Panc1 (cell line): ENCODE results near the gene IFFO2.

Experiments
- TF ChIP-seq, protein P1 (sequence below): fragments of 450-650 bp; IDR thresholded peaks from 2 replicates; pipeline ENCODE4 v1.5.1; 2017; ENCODE audit warnings: mild to moderate bottlenecking
- TF ChIP-seq, protein P2 (sequence below), 2 experiments: IDR thresholded peaks; 2 replicates each; pipeline ENCODE4 v1.6.1; 2011 to 2012; ENCODE audit warnings: low read depth in 2 of 2, control low read depth in 1 of 2, low read length in 1 of 2, mild to moderate bottlenecking in 1 of 2, moderate library complexity in 1 of 2; ENCODE audit not compliant: insufficient read depth in 1 of 2

DNA sequence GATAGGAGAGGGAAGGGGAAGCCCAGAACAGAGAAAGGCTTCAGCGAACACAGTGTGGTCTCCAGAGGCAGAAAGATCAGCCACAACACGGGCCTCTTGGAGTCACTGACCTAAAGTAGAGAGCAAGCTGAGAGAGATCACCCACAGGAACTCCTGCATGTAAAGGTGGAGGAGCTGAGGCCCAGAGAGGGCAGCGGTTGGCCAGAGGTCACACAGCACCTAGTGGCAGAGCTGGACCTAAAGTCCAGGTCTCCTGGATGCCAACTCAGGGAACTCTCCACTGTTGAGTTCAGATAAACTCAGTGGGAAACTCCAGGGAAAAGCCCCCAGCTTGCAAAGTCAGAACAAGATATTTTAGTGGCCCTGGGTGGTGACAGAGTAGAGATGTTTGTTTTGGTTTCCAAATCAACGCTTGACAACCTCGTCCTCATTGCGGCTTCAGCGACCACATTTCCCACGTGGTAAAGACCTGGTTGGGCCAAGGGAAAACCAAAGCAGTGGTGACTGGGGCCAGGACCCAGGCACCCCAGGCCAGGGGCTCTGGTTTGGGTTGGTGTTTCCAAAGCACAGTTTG is 4.6 kb downstream of the IFFO2 start:
- TF ChIP-seq, protein P1, sequence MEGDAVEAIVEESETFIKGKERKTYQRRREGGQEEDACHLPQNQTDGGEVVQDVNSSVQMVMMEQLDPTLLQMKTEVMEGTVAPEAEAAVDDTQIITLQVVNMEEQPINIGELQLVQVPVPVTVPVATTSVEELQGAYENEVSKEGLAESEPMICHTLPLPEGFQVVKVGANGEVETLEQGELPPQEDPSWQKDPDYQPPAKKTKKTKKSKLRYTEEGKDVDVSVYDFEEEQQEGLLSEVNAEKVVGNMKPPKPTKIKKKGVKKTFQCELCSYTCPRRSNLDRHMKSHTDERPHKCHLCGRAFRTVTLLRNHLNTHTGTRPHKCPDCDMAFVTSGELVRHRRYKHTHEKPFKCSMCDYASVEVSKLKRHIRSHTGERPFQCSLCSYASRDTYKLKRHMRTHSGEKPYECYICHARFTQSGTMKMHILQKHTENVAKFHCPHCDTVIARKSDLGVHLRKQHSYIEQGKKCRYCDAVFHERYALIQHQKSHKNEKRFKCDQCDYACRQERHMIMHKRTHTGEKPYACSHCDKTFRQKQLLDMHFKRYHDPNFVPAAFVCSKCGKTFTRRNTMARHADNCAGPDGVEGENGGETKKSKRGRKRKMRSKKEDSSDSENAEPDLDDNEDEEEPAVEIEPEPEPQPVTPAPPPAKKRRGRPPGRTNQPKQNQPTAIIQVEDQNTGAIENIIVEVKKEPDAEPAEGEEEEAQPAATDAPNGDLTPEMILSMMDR = no peak
- TF ChIP-seq, protein P2, sequence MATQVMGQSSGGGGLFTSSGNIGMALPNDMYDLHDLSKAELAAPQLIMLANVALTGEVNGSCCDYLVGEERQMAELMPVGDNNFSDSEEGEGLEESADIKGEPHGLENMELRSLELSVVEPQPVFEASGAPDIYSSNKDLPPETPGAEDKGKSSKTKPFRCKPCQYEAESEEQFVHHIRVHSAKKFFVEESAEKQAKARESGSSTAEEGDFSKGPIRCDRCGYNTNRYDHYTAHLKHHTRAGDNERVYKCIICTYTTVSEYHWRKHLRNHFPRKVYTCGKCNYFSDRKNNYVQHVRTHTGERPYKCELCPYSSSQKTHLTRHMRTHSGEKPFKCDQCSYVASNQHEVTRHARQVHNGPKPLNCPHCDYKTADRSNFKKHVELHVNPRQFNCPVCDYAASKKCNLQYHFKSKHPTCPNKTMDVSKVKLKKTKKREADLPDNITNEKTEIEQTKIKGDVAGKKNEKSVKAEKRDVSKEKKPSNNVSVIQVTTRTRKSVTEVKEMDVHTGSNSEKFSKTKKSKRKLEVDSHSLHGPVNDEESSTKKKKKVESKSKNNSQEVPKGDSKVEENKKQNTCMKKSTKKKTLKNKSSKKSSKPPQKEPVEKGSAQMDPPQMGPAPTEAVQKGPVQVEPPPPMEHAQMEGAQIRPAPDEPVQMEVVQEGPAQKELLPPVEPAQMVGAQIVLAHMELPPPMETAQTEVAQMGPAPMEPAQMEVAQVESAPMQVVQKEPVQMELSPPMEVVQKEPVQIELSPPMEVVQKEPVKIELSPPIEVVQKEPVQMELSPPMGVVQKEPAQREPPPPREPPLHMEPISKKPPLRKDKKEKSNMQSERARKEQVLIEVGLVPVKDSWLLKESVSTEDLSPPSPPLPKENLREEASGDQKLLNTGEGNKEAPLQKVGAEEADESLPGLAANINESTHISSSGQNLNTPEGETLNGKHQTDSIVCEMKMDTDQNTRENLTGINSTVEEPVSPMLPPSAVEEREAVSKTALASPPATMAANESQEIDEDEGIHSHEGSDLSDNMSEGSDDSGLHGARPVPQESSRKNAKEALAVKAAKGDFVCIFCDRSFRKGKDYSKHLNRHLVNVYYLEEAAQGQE (IDR thresholded peaks at IDR 0.05; ENCODE audit: insufficient read depth in 1 of 2, low read depth in 2 of 2, low read length in 1 of 2) = no peak
